H1 (cell line): Measurements from ENCODE around the gene GPT2. TPM values are rescaled to one million over a fixed set of nuclear protein-coding genes. Genes with fewer than 3 reads are reported as not detected.

Source experiments
- CTCF ChIA-PET: fragments of 300-600 bp; sonication (Branson Sonifier 250); formaldehyde crosslinking; loops from one replicate; lab custom pipeline; 2021; ENCODE audit not compliant: partially characterized antibody; lab: Charles Lee
- POLR2A ChIA-PET: fragments of 300-600 bp; sonication (Branson Sonifier 250); formaldehyde crosslinking; loops from one replicate; lab custom pipeline; 2021; ENCODE audit warnings: inconsistent platforms; ENCODE audit not compliant: partially characterized antibody; lab: Charles Lee
- DNase-seq, 2 experiments: peaks; one replicate each; pipeline versions ENCODE4 v3.0.0 to v3.0.0-alpha.2; 2010 to 2022; ENCODE audit warnings: low spot score in 2 of 2, low read depth in 1 of 2, mixed read lengths in 1 of 2
- FAIRE-seq: peaks from 2 replicates; lab custom pipeline; 2011; peaks lifted over from hg19 to GRCh38; lab: Jason Lieb, UNC
- H2AFZ ChIP-seq: 2 replicates; pipeline ENCODE4 v1.8.1; 2012; ENCODE audit warnings: low read length, inconsistent platforms
- H2AK5ac ChIP-seq: 2 replicates; pipeline ENCODE4 v1.6.1; 2013; ENCODE audit warnings: low read depth, low read length
- H2BK120ac ChIP-seq: replicated peaks from 2 replicates; pipeline ENCODE3; 2013; ENCODE audit warnings: low read depth, low read length, inconsistent platforms
- H2BK12ac ChIP-seq: 2 replicates; pipeline ENCODE4 v1.6.1; 2013; ENCODE audit warnings: low read depth, low read length
- H2BK15ac ChIP-seq: 2 replicates; pipeline ENCODE4 v1.6.1; 2013; ENCODE audit warnings: low read length
- H2BK20ac ChIP-seq: 2 replicates; pipeline ENCODE4 v1.6.1; 2013; ENCODE audit warnings: low read length
- H2BK5ac ChIP-seq: 2 replicates; pipeline ENCODE4 v1.6.1; 2013; ENCODE audit warnings: low read depth, low read length
- H3K14ac ChIP-seq: 2 replicates; pipeline ENCODE4 v1.6.1; 2013; ENCODE audit warnings: inconsistent platforms; ENCODE audit not compliant: insufficient read length
- H3K18ac ChIP-seq: 2 replicates; pipeline ENCODE4 v1.6.1; 2013; ENCODE audit warnings: low read length; ENCODE audit errors: extremely low read depth
- H3K23ac ChIP-seq: 2 replicates; pipeline ENCODE4 v1.6.1; 2013; ENCODE audit warnings: inconsistent platforms; ENCODE audit not compliant: insufficient read length
- H3K23me2 ChIP-seq: 2 replicates; pipeline ENCODE4 v1.6.1; 2013; ENCODE audit warnings: low read depth, low read length
- H3K27ac ChIP-seq: 2 replicates; pipeline ENCODE4 v1.6.1; 2011; ENCODE audit warnings: low read depth, low read length, inconsistent platforms
- H3K27me3 ChIP-seq, 4 experiments: replicated peaks in 1 of 4; 1 replicate in 1 of 4; 2 replicates in 3 of 4; pipeline versions ENCODE4 v1.6.1 to v1.8.1; 2011 to 2013; ENCODE audit warnings: low read length in 3 of 4, mild to moderate bottlenecking in 3 of 4, inconsistent platforms in 2 of 4, mixed read lengths in 2 of 4, moderate library complexity in 1 of 4; ENCODE audit not compliant: control insufficient read depth in 3 of 4, insufficient read depth in 3 of 4; ENCODE audit errors: extremely low read depth in 1 of 4
- H3K36me3 ChIP-seq, 4 experiments: 2 replicates each; pipeline versions ENCODE4 v1.6.1 to v1.8.1; 2011 to 2013; ENCODE audit warnings: mild to moderate bottlenecking in 4 of 4, low read length in 3 of 4, moderate library complexity in 2 of 4, control low read depth in 1 of 4, inconsistent platforms in 1 of 4; ENCODE audit not compliant: insufficient read depth in 4 of 4, control insufficient read depth in 2 of 4
- H3K4ac ChIP-seq: replicated peaks from 2 replicates; pipeline ENCODE3; 2013; ENCODE audit warnings: low read length, low read depth, mixed read lengths, inconsistent platforms; ENCODE audit not compliant: insufficient read length
- H3K4me1 ChIP-seq, 4 experiments: replicated peaks in 1 of 4; 1 replicate in 1 of 4; 2 replicates in 3 of 4; pipeline versions ENCODE4 v1.6.1 to v1.8.1; 2011 to 2013; ENCODE audit warnings: low read length in 3 of 4, inconsistent platforms in 2 of 4, mixed read lengths in 1 of 4; ENCODE audit not compliant: insufficient read depth in 4 of 4, control insufficient read depth in 3 of 4
- H3K4me2 ChIP-seq, 2 experiments: 2 replicates each; pipeline versions ENCODE4 v1.6.1 to v1.8.1; 2011 to 2013; ENCODE audit warnings: low read depth in 2 of 2, low read length in 2 of 2, control low read depth in 1 of 2, inconsistent platforms in 1 of 2, mild to moderate bottlenecking in 1 of 2; ENCODE audit not compliant: insufficient read depth in 1 of 2
- H3K4me3 ChIP-seq, 4 experiments: fragments of 200-600, 300-600 bp in 1 of 4; sonication (generic), shearing (Covaris generic), sonication (Bioruptor Twin) in 1 of 4; 2 replicates each; pipeline versions ENCODE4 v1.5.1 to v1.8.1; 2011 to 2016; ENCODE audit warnings: low read length in 4 of 4, low read depth in 3 of 4, control low read depth in 2 of 4, inconsistent platforms in 2 of 4, mild to moderate bottlenecking in 2 of 4, mixed read lengths in 1 of 4, moderate library complexity in 1 of 4; ENCODE audit not compliant: insufficient read depth in 2 of 4; ENCODE audit errors: extremely low read depth in 1 of 4
- H3K56ac ChIP-seq: replicated peaks from 2 replicates; pipeline ENCODE3; 2013; ENCODE audit warnings: low read depth, mild to moderate bottlenecking, mixed read lengths, low read length, inconsistent platforms; ENCODE audit not compliant: insufficient read length
- H3K79me1 ChIP-seq: 2 replicates; pipeline ENCODE4 v1.6.1; 2013; ENCODE audit warnings: low read depth, low read length, control low read depth
- H3K79me2 ChIP-seq, 2 experiments: 2 replicates each; pipeline versions ENCODE4 v1.6.1 to v1.8.1; 2012 to 2013; ENCODE audit warnings: low read length in 2 of 2, mild to moderate bottlenecking in 2 of 2, inconsistent platforms in 1 of 2; ENCODE audit not compliant: insufficient read depth in 2 of 2, control insufficient read depth in 1 of 2
- H3K9ac ChIP-seq, 4 experiments: replicated peaks in 1 of 4; 1 replicate in 1 of 4; 2 replicates in 3 of 4; pipeline versions ENCODE4 v1.6.1 to v1.8.1; 2011 to 2013; ENCODE audit warnings: low read depth in 3 of 4, low read length in 3 of 4, control low read depth in 2 of 4, mild to moderate bottlenecking in 2 of 4, moderate library complexity in 2 of 4, inconsistent platforms in 1 of 4; ENCODE audit errors: extremely low read depth in 1 of 4
- H3K9me3 ChIP-seq, 2 experiments: 2 replicates each; pipeline versions ENCODE4 v1.6.1 to v1.8.1; 2012 to 2013; ENCODE audit warnings: mild to moderate bottlenecking in 2 of 2, moderate library complexity in 2 of 2, control low read depth in 1 of 2, inconsistent platforms in 1 of 2, low read depth in 1 of 2, low read length in 1 of 2, mixed read lengths in 1 of 2; ENCODE audit not compliant: insufficient read depth in 2 of 2
- H4K20me1 ChIP-seq, 2 experiments: replicated peaks in 1 of 2; 2 replicates each; pipeline versions ENCODE3 to v1.8.1; 2011 to 2013; ENCODE audit warnings: inconsistent platforms in 2 of 2, low read length in 2 of 2, mild to moderate bottlenecking in 1 of 2; ENCODE audit not compliant: insufficient read depth in 2 of 2, control insufficient read depth in 1 of 2
- H4K5ac ChIP-seq: 2 replicates; pipeline ENCODE4 v1.6.1; 2013; ENCODE audit warnings: low read length, low read depth, mixed read lengths, inconsistent platforms; ENCODE audit not compliant: insufficient read length
- H4K8ac ChIP-seq: 2 replicates; pipeline ENCODE4 v1.8.0; 2013; ENCODE audit warnings: mild to moderate bottlenecking, moderate library complexity, low read length, inconsistent platforms; ENCODE audit not compliant: insufficient read depth; ENCODE audit errors: extremely low read depth
- H4K91ac ChIP-seq: replicated peaks from 2 replicates; pipeline ENCODE3; 2013; ENCODE audit warnings: low read length, mixed read lengths, inconsistent platforms; ENCODE audit not compliant: insufficient read length
- CBX5 ChIP-seq: fragments of 300-800, 300-1000 bp; sonication (generic); IDR thresholded peaks from 2 replicates; pipeline ENCODE4 v1.7.1; 2016; ENCODE audit warnings: antibody characterized with exemption, low read length, low read depth
- KDM4A ChIP-seq: IDR thresholded peaks from one replicate; pipeline ENCODE4 v1.7.1; 2012; ENCODE audit warnings: low read depth, mild to moderate bottlenecking, moderate library complexity, low read length, inconsistent platforms; ENCODE audit not compliant: severe bottlenecking
- PHF8 ChIP-seq: fragments of 200-600 bp; sonication (generic); conservative IDR thresholded peaks from 2 replicates; pipeline ENCODE4 v1.7.1; 2012; ENCODE audit warnings: low read depth, mild to moderate bottlenecking, inconsistent platforms, low read length, moderate library complexity
- TEAD4 ChIP-seq: IDR thresholded peaks from 2 replicates; pipeline ENCODE4 v1.6.1; 2012; ENCODE audit warnings: low read depth, low read length, inconsistent platforms, mixed read lengths
- WGBS, 2 experiments: shearing (Covaris generic) in 1 of 2; methylation state at CpG; one replicate each; pipeline versions ENCODE4 v1.1.6 to v1.1.7; 2013 to 2015; ENCODE audit warnings: low lambda C conversion rate in 2 of 2, mixed read lengths in 2 of 2, inconsistent platforms in 1 of 2, low coverage in 1 of 2, missing lambda C conversion rate in 1 of 2; ENCODE audit not compliant: insufficient replicate concordance in 2 of 2, insufficient coverage in 1 of 2, insufficient read length in 1 of 2; ENCODE audit errors: extremely low coverage in 1 of 2, missing lambda C conversion rate in 1 of 2; 5-methylcytosine and 5-hydroxymethylcytosine counted together
- polyA plus RNA-seq, 7 experiments: library from polyadenylated mRNA; depleted of rRNA in 3 of 7; stranded (reverse) in 5 of 7; unstranded in 2 of 7; fragments of >200 nt in 5 of 7; fragments of 200-250 nt in 2 of 7; gene quantifications; 1 replicate in 5 of 7; 2 replicates in 1 of 7; 4 replicates in 1 of 7; pipeline versions ENCODE4 v1.2.1 to v1.2.3, GENCODE V29; 2011 to 2013; ENCODE audit warnings: missing spikeins in 2 of 7, mixed read lengths in 2 of 7
- total RNA-seq: library from RNA; stranded (reverse); fragmentation: NEBNext Ultra II Directional; extraction: Animal tissue kit (Norgen Biotek cat#: 25700); gene quantifications from 2 replicates; pipeline ENCODE4 v1.2.1, GENCODE V29; 2021

The GPT2 gene
- total and polyA plus RNA-seq, 2 of the 8 experiments (the other 6 are each of a cell fraction or from before 2014, with no cell fraction given), result 71.6 to 94.1 TPM

DNA sequence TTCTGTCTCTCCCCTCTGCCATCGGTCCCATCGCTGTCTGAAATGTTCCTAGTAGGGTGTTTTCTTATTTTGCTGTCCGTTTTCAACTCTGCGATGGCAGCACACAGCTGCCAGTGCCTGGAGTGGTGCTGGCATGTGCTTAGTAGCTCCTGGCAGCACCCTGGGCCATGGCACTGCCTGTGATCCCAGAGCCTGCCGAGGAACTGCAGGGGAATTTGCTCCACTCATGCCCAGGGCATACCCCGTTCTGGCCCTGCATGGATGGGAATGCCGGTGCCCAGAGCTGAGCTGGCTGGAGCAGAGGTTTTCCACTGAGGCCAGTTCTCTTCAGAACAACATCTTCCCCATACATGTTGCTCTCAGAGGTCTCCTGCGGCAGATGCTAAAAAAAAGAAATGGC lies 43.1 kb downstream of the GPT2 start:
- no peak overlapping the region for H3K4ac ChIP-seq
- DNase-seq (no peak), FAIRE-seq (no peak)
- no peaks in the 10 kb centered on the region for H3K79me1 ChIP-seq
- no peak overlapping the region for H2BK120ac ChIP-seq
- no peak overlapping the region for H4K91ac ChIP-seq
- no peak overlapping the region for H2BK5ac ChIP-seq
- no peaks in the 10 kb centered on the region for H3K79me2 ChIP-seq
- H3K4me2 ChIP-seq, result no peak overlapping the region
- no peak overlapping the region for H3K4me3 ChIP-seq
- no peak overlapping the region for H2AFZ ChIP-seq
- H3K27me3 ChIP-seq, result no peaks in the 10 kb centered on the region
- 95% methylated on average over 8 of the region's 8 CpGs; no CpG with 5 or more reads in 1 of the 2 experiments for WGBS, 2 experiments
- TF ChIP-seq TEAD4 (no peak), CBX5 (no peak), KDM4A (no peak), PHF8 (no peak)
- no peak overlapping the region for H3K23ac ChIP-seq
- H2BK20ac ChIP-seq, result no peak overlapping the region
- no peak overlapping the region for H4K8ac ChIP-seq
- H2BK12ac ChIP-seq, result no peak overlapping the region
- no peaks in the 10 kb centered on the region for H3K4me1 ChIP-seq
- H3K23me2 ChIP-seq, result no peaks in the 10 kb centered on the region
- no peak overlapping the region for H3K56ac ChIP-seq
- no peaks in the 10 kb centered on the region for H3K9me3 ChIP-seq
- H3K14ac ChIP-seq, result no peak overlapping the region
- ChIA-PET CTCF (interaction anchor here (0.6 to 6.8 kb wide), 5 partner anchors 9 to 254 kb away, joined by 3 to 61 read pairs (median 4); no protein-coding TSS in a partner anchor), POLR2A (interaction anchor here (4.8 to 18.9 kb wide), 3 partner anchors 9 to 41 kb away, joined by 39 to 321 read pairs (median 198); partner anchors contain the start of gene GPT2)
- no peak overlapping the region for H2BK15ac ChIP-seq
- H3K9ac ChIP-seq, result no peak overlapping the region
- H3K27ac ChIP-seq, result no peak overlapping the region
- no peak overlapping the region for H3K18ac ChIP-seq
- peaks cover 3 to 13% of the 10 kb centered on the region in 2 experiments for H4K20me1 ChIP-seq
- no peak overlapping the region for H4K5ac ChIP-seq
- peaks cover 22 to 62% (median 55%) of the 10 kb centered on the region in 4 experiments for H3K36me3 ChIP-seq
- no peak overlapping the region for H2AK5ac ChIP-seq
